Activated T-cell treated with anti-CD3 and anti-CD28 coated beads for 1 hour (primary cell): ENCODE results near the gene DEUP1.
"Not testable (repeated sequence)": the region's sequence is repeated elsewhere in the genome, so short reads cannot be mapped to it uniquely, and the experiment has no call there.

Source experiments
- DNase-seq: peaks from one replicate; pipeline ENCODE4 v3.0.0-alpha.2; 2020; ENCODE audit warnings: low read depth

DEUP1 gene

DNA sequence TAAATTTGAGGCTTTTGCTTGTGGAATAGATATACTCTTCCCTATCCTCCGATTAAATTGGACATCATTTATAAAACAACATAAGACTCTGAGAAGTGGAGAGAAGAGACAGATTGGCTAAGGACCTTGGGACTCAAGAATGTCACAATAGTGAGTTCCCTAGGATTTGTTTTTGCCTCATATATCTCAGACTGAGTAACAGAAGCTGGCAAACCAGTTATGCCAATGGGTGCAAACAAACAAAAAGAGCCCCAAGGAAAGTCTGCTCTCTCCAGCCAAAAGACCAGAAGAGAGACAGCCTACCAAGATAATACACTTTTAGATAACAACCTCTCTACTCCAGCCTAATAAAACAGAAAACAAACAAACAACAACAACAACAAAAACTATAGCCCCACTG lies 28.9 kb downstream of the DEUP1 start:
- no peak for DNase-seq

DNA sequence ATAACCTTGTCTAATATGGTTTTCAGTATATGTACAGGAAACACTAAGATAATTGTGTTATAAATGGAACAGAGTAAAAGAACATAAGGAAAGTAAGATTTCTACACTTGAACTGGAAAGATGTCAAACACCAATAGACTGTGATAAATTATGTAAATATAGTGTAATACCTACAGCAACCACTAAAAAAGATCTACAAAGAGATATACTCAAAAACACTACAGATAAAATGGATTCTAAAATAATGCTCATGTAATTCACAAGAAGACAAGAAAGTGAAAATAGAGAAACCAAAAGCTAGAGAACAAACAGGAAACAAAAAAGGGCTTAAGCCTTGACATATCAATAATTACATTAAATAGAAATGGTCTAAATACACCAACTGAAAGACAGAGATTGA lies 30.9 kb downstream of the DEUP1 start:
- no peak for DNase-seq

DNA sequence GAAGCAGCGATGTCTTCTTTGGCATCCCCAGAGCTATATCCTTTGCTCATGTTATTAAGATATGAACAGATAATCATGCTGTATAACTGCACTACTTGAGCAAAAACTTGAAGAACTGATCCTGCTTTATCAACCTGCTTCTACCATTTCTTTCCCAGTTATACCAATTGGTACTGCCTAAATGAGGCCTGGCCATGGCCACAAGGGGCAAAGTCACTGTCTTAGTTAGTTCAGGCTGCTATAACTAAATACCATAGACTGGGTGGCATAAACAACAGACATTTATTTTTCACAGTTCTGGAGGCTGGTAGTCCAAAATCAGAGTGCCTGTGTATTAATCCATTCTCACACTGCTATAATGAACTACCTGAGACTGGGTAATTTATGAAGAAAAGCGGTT lies 37.5 kb downstream of the DEUP1 start:
- no peak for DNase-seq

DNA sequence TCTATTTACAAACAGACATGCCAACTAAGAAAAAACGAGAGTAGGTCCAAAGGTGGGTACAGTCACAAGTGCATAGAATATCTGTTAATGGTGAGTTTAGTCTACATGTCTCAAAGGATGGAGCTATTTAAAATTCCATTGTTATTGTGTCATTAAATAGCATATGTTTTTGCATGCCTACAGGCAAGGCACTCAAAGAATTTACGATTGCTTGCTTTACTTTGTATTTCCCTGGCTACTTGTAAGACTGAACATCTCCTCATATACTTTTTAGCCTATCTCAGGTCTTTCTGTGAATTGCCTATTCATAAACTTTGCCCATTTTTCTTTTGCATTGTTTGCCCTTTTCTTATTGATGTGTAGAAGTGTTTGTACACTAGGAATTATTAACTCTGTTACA lies 39.7 kb downstream of the DEUP1 start:
- no peak for DNase-seq

DNA sequence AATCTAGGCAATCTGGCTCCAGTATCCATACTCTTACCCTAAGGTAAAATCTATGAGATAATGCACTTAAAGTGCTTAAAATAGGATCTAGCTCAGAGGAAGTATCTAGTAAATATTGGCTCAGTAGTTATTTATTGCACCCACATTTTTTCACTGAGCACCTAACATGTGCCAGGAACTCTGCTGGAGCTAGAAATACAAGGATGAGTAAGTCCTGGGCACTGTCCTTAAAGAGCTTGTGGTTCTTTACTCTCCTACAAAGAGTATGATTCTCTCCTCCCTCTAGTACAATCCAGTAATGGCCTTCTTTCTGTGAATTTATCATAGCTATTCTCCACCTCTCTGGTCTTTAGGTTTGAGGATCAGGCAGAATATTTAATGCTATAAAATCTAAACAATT lies 59.2 kb downstream of the DEUP1 start:
- DNase-seq: no peak

DNA sequence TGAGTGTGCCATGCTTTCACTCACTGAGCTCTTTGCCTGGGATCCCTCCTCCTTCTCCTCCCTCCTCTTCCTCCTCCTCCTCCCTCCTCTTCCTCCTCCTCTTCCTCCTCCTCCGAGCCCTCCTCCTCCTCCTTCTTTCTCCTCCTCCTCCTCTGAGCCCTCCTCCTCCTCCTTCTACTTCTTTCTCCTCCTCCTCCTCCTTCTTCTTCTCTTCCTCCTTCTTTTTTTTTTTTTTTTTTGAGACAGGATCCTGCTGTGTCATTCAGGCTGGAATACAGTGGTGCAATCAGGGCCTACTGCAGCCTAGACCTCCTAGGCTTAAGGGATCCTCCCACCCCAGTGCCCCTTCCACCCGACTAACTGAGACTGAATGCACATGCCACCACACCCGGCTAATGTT lies 62.3 kb downstream of the DEUP1 start:
- DNase-seq: no peak

DNA sequence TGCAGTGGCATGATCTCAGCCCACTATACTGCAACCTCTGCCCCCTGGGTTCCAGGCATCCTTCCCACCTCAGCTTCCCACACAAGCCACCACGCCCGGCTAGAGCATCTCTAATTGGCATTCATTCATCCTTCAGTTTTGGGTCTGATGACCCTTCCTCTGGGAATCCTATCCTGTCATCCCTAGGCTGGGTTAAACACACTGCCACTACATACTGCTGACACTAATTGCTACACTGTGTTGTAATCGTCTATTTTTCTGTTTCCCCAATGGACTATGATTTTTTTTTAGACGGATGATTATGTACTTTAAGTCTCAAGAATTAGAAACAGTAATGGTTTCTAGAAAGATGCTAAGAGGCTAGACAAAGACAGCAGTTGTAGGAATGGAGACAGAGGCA lies 62.8 kb downstream of the DEUP1 start:
- DNase-seq: no peak

DNA sequence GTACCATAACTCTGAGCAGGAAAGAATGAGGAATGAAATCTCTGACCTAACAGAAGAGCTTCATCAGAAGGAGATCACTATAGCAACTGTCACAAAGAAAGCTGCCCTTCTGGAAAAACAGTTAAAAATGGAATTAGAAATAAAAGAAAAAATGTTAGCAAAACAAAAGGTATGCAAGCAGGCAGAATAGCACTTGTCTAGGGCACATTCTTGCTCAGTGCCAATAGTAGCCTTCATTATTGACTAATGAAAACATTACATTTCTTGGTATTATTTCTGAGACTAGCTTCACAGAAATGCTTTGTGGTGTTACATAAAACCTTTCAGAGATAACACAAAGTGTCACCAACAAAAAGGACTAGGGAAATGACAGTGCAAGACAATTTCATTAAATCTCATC lies 63.9 kb downstream of the DEUP1 start:
- no peak for DNase-seq

DNA sequence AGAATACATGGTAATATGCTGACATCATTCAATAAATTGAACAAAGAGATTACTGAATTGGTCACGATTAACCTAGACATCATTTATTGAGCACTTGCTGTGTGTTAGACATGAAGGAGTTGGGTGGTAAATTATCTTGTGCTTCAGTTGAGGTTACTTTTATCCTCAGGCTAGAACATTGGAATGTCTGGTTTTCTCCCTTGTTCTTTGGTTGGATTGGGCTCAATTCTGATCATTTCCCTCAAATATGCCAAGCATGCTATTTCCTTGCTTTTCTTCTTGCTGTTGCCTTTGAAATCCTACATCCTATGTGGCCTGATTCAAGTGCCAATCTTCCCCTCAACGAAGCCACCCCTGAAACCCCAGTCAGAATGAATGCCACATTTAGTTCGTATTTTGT lies 65.8 kb downstream of the DEUP1 start:
- no peak for DNase-seq

DNA sequence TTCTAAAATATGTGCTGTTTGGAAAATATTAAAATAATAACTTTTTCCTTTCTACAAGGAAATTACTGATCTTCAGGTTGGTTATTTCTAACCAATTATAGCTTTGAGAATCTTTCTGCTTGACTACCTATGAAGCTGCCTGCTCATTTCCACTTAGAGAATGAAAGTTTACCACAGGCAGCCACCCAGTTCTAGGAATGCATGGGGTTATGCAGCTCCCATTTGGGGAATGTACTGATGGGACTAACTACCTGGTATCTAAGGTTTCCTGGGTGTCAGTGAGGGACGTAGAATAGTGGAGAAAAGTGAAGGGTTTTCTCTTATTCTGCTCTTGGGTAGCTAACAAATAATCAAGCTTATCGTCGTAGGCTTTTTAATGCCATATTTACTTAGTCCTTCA lies 73.4 kb downstream of the DEUP1 start:
- no peak for DNase-seq

DNA sequence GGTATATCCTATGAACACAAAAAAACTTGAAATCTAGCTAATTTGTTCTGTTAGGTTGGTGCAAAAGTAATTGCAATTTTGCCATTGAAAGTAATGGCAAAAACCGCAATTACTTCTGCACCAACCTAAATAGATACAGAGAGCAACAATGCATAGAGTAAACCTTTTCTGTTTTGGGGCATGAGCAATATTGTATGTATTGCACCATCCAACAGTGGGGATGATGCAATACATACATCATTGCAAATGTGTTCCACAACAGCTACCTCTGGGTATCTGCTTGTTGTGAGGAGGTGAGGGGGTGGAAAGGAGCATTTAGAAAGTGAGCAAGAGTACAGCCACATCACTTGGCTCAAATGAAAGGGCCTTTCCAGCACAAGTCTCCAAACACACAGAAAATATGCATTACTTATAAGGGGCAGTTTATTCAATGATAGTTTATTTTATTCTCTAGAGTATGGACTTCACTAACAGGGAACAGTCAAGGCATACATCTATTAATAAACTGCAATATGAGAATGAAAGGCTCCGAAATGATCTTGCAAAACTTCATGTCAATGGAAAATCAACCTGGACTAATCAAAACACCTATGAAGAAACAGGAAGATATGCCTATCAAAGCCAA lies 77.3 kb downstream of the DEUP1 start:
- DNase-seq: no peak

DNA sequence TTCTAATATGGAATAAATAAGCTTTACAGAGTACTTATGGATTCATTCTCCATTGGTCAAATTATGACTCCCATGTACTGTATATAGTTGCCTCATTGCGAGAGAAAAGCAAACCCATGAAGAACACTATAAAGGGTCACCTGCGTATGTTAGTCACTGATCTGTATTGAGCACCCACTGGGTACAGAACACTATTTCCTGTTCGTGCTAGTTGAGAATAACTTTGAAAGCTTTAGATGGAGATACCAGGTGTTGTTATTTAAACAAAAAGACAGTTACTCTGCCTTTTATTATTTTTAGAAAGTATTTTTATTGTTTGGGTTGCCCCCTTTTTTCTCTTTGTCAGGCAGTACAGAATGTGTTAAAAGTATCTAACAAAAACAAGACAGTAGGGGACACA lies 79.9 kb downstream of the DEUP1 start:
- no peak for DNase-seq

DNA sequence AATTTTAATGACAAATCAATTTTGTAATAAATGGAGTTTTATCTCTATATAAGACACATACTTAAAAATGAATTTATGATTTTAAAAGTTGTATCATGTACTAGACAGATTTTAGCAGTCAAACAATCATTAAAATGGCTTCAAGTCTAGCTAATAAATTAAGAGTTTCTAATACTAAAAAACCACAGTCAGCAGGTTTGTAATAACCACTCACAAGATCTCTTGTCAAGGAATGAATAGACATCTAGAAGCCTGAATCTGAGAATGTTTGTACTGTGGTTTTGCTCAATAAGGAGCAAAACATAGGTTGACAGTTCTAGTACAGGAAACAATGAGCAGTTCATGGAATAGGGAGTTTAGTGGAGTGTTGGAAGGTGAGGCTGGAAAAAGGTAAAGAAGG lies 81.2 kb downstream of the DEUP1 start:
- DNase-seq: no peak

DNA sequence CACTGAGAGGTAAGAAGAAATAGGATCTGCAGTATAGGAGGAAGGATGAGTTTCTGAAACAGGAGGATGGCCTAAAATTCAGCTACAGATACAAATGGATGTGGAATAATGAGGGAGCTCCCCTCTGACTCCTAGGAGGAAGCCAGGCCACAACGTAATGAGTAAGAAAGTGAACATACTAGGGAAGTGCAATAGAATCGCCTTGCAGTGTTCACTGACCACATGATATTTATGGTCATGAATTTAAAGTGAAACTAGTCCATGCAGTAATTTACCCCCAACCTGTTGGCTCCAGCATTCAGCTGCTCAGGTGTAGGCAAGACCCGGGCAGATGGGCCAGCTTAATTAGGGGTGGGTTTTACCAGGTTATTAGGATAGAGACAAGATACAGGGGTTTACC lies 101.7 kb downstream of the DEUP1 start:
- no peak for DNase-seq

DNA sequence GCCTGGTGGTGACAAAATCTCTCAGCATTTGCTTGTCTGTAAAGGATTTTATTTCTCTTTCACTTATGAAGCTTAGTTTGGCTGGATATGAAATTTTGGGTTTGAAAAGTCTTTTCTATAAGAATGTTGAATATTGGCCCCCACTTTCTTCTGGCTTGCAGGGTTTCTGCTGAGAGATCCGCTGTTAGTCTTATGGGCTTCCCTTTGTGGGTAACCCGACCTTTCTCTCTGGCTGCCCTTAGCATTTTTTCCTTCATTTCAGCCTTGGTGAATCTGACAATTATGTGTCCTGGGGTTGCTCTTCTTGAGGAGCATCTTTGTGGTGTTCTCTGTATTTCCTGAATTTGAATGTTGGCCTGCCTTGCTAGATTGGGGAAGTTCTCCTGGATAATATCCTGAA lies 112.7 kb downstream of the DEUP1 start:
- not testable (repeated sequence) for DNase-seq

DNA sequence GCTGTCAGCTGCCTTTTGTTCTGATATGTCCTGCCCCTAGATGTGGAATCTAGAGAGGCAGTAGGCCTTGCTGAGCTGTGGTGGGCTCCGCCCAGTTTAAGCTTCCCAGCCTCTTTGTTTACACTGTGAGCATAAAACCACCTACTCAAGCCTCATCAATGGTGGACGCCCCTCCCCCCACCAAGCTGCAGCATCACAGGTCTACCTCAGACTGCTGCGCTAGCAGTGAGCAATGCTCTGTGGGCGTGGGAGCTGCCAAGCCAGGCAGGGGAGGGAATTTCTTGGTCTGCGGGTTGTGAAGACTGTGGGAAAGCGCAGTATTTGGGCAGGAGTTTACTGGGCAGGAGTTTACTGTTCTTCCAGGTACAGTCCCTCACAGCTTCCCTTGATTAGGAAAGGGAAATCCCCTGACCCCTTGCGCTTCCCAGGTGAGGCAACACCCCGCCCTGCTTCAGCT lies 114.1 kb downstream of the DEUP1 start:
- DNase-seq: no peak

DNA sequence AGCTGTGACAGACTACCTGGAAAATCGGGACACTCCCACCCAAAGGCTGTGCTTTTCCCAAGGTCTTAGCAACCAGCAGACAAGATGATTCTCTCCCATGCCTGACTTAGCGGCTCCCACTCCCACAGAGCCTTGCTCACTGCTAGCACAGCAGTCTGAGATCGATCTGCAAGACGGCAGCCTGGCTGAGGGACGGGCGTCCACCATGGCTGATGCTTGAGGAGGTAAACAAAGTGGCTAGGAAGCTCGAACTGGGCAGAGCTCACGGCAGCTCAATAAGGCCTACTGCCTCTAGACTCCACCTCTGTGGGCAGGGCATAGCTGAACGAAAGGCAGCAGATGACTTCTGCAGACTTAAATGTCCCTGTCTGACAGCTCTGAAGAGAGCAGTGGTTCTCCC lies 127.7 kb downstream of the DEUP1 start:
- no peak for DNase-seq

DNA sequence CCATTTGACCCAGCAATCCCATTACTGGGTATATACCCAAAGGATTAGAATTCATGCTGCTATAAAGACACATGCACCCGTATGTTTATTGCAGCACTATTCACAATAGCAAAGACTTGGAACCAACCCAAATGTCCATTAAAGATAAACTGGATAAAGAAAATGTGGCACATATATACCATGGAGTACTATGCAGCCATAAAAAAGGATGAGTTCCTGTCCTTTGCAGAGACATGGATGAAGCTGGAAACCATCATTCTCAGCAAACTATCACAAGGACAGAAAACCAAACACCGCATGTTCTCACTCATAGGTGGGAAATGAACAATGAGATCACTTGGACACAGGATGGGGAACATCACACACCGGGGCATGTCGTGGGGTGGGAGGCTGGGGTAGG lies 133.1 kb downstream of the DEUP1 start:
- DNase-seq: not testable (repeated sequence)

DNA sequence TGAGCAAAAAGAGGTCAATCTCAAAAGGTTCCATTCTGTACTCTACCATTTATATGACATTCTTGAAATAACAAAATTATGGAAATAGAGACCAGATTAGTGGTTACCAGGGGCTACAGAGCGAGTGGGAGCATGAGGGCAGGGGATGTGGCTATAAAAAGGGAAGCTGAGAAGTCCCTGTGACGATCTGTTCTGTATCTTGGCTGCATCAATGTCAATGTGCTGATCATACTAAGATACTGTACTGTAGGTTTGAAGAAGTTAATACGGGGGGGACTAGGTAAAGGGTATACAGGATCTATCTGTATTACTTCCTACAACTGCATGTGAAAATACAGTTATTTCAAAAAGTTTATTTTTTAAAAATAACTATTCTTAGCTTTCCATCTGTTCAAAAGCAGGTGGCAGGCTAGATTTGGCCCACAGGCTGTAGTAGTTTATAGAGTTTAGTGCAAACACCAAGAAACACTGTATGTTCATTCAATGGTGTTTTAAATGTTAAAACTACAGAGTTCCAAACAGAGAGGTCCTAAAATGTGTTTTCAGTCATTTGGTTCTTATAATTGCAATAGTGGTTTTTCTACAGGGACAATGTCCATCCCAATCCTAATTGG lies 134.5 kb downstream of the DEUP1 start:
- no peak for DNase-seq

DNA sequence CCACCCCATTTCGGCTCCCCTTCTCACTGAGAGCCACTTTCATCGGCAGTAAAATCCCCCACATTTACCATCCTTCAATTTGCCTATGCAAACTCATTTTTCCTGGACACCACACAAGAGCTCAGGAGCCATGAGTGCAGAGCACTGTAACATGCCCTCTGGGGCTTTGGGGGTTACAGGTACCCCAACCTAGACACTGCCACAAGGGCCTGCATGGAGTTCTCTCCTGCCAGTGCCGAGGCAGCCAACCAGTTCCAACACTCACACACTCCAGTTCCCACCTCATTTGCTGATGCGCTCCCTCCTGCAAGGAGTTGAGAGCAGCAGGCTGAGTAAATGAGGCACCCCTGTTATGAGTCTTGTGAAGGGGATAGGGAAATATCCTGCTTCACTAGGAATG lies 136.5 kb downstream of the DEUP1 start:
- DNase-seq: no peak

DNA sequence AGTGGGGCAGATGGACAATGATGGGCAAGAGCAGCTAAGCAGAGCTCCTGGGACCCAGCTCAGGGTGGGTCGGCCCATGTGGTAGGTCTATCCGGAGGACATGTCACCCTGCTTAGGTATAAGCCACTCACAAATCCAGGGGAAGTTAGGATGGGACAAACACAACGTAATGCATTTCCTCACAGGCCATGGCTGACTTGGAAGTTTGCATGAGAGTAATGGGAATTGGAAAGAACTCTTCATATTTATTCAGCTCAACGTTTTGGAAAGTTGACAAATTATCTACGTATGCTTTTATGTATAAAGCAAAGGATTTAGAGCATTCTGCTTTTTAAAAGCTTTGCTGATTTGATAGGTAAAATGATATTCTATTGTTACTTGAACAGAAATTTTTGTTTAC lies 137.7 kb downstream of the DEUP1 start:
- no peak for DNase-seq

DNA sequence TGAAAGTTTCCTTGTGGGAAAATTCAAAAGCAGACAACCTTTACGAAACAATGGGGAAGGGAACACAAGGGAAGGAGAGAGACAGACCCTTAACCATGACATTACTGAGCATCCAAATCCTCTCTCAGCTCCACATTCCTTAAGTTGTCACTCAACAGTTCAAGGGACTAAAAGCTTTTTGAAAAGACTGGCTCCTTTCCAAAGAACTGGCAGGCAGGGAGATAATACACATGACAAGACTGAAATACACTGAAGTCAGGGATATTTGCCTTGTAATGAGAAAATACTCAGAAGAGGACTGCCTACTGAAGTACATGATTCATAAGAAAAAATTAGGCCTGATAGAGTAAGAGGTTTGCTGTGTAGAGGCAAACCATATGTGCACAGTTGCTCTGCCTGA lies 143.6 kb downstream of the DEUP1 start:
- DNase-seq: no peak

DNA sequence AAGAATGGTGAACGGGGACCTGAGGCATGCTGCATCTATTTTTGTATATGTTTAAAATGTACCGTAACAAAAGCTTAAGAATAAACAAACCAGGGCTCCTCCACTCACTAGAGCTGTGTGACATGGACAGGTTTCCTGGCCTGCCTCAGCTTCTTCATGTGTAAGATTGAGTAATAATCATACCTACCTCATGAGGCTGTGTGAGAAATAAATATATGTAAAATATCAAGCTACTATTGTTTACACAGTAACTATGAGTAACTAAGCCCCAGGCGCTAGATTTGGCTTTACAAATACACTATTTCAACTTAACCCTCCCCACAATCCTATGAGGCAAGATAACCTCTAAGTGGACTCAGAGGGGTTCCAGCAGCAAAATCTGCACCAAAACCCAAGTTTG lies 146.3 kb downstream of the DEUP1 start:
- DNase-seq: no peak

DNA sequence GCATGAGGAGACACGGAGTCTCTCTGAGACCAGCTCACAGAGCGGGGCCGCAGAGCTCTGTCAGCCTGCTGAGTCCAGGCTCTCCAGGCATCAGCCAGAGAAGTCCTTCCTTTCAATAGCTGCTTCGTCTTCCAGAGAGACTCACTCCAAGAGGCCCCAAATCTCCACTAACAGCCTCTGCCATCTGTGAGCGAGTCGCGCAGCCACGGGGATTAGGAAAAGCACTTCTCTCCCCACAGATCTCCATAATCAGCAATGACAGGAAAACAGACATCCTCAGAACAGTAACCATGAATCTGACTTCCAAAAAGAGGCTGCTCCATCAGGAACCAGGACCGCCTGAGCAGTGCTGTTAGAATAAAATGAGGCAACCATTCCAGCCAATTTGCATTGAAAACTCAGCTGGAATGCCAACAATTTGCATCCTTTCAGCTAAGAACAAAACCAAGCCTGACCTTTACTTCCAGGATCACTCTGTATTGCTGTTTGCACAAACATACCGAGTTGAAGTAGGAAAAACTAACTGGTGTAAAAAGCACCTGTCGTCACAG lies 147.2 kb downstream of the DEUP1 start:
- no peak for DNase-seq
